ENCODE measurements around the gene NXN. TPM values are rescaled to one million over a fixed set of nuclear protein-coding genes. Genes with fewer than 3 reads are reported as not detected.
"Not testable (repeated sequence)": the region's sequence is repeated elsewhere in the genome, so short reads cannot be mapped to it uniquely, and the experiment has no call there.

Gene NXN
- total RNA-seq, 1 donor from 2014 or later: 18.5 TPM

DNA sequence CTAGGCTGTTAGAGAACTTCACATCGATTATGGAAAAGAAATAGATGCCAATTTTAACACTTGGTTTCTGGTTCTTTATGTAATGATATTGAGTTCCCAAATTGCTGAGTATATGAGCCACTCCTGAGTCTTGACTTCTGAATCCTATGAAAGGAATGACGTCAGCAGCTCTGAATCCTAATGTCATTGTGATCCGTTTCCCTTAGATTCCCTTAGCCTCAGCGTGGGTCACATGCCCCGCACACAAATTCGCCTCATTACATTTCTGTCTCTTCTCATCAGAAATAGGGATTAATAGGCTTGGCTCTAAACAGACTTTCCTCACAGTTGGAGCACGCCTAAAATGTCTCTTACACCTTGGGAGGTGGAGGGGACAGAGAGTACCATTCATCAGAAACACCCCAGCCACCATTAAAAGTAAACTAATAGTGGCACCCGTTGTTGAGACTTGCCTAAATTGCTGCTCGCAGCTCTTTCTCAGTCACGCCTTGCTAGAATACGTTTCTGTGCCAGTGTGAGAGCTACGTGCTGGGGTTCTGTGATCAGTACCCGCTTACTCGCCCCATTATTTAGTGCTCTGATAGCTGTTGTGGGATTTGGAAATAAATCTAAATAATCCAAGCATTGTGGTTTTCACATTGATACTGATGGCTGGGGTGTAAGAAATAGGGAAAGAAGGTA lies 190.3 kb downstream of the NXN start:
- no peak for DNase-seq (ENCODE audit: missing footprints)
- no peak for ATAC-seq
- intact Hi-C loops (cut with DNase I): no loop called here

DNA sequence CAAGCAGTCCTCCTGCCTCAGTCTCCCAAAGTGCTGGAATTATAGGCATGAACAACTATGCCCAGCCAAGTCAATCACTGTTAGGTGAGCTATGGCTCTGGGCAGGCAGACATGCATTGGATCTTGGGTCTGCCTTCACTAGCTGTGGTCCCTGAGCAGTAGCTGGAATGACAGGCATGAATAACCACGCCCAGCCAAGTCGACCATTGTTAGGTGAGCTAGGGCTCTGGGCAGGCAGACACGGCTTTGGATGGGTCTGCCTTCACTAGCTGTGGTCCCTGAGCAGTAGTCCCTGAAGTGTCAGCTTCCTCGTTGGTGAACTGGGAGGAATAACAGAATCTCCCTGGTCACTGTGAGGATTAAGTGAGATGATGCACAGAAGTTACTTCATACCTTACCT lies 191.0 kb downstream of the NXN start:
- no peak for ATAC-seq
- intact Hi-C loops (cut with DNase I): no loop called here

DNA sequence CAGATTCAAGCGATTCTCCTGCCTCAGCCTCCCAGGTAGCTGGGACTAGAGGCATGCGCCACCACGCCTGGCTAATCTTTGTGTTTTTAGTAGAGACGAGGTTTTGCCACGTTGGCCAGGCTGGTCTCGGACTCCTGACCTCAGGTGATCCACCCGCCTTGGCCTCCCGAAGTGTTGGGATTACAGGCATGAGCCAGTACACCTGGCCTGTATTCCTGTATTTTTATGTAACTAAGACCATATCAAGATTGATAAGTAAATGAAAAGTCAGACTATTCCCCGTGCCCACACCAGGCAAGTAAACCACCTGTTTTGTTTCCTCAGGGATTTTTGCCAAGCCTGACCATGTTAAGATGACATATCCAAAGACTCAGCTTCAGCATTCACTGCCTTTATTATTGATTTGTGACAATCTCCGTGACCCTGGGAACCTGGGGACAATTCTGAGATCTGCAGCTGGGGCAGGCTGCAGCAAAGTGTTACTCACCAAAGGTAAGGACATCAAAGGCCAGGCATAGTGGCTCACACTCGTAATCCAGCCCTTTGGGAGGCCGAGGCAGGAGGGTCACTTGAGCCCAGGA lies 191.8 kb downstream of the NXN start:
- DNase-seq (ENCODE audit: missing footprints) (no peak), ATAC-seq (no peak)
- intact Hi-C loops (cut with DNase I): no loop called here

More for the DNA sequence above, 191.0 kb downstream of the NXN start:
- no peak for DNase-seq (ENCODE audit: missing footprints)

DNA sequence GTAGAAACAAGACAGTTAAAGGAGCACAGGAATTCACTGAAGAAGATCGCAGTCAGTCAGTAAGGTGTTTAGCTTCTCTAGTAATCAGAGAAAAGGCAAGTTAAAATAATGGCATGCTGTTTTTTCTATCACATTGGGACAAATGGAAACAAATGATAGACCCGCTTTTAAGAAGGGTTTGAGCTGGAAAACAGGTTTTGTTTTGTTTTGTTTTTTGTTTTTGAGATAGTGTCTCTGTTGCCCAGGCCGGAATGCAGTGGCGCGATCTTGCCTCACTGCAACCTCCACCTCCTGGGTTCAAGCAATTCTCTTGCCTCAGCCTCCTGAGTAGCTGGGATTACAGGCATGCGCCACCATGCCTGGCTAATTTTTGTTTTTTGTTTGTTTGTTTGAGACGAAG lies 193.7 kb downstream of the NXN start:
- DNase-seq (ENCODE audit: missing footprints); intact Hi-C loops (cut with DNase I); ATAC-seq: not testable (repeated sequence)

DNA sequence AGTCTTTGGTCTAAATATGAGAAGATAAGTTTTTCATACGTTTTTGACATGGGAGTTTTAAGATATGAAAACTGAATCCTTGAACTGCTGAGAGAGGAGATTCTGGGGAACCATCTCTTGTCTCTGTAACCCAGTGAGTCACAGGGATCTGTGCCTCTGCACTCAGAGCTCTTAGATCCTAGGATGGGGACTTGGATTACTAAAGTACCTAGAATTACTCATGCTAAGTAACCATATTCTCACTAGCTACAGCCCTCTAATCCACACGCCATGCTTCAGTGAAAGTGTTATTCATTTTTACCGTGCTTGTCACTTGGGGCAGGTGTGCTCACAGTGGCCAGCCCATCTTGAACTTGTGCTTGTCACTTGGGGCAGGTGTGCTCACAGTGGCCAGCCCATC lies 195.4 kb downstream of the NXN start:
- ATAC-seq (no peak), DNase-seq (ENCODE audit: missing footprints) (no peak)
- intact Hi-C loops (cut with DNase I): no loop called here

DNA sequence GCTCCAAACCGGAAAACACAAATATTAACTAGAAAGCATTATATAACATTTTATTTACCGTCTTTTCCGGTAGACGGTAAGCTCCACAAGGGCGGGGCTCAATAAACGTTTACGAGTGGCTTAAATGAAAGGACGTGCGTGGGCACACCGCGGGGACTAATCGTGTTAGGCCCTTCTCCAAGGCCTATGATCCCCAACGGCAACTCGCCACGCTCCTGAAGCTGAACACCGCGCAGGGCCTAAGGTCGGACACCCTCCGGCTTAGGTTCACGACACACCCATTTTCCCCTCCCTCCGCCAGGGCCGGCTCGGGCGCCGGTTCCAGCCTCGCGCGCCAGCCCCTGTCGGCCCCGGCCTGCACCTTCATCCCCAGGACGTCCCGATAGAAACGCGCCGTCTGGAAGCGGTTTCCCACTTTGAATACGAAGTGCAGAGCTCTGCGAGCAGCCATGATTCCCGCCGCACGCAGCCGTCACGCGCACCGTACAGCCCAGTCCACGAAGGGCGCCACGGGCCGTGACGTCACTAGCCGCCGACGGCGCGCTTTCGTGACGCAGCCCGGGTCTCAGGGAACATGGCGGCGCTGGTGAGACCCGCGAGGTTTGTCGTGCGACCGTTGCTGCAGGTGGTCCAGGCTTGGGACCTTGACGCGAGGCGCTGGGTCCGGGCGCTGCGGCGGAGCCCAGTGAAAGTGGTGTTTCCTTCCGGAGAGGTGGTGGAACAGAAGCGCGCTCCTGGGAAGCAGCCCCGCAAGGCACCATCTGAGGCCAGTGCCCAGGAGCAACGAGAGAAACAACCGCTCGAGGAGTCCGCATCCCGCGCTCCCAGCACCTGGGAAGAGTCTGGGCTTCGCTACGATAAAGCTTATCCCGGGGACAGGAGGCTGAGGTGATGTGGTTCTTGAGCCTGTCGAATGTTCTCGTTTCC lies 197.5 kb downstream of the NXN start, which contains the start of the genes GLOD4 and MRM3:
Gene GLOD4 (minus strand): TSS at position 476 of the 927 bp plus-strand sequence. CDS start 25 bp downstream, at position 451.
Gene MRM3 (plus strand): TSS at position 549 of the 927 bp plus-strand sequence. CDS start 26 bp downstream, at position 575.
- DNase-seq (ENCODE audit: missing footprints): peak; percentile 97
- intact Hi-C loops (cut with DNase I): no loop called here
- peak; percentile 97 for ATAC-seq

DNA sequence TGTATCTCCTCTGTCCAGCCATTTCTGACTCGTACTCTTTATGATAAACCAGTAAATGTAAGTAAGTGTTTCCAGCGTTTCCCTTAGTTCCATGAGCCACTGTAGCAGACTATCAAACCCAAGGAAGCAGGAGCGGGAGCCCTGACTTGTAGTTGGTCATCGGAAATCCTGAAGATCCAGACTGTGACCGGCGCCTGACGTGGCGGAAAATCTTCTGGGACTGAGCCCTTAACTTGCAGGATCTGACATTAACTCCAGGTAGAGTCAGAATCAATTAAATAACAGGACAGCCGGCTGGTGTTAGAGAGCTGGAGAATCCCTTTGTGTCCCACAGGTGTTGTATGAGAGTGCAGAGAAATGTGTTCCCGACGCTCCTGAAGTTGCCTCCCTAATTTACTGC lies 201.5 kb downstream of the NXN start:
- ATAC-seq: no peak
- intact Hi-C loops (cut with DNase I): no loop called here
- no peak for DNase-seq (ENCODE audit: missing footprints)

DNA sequence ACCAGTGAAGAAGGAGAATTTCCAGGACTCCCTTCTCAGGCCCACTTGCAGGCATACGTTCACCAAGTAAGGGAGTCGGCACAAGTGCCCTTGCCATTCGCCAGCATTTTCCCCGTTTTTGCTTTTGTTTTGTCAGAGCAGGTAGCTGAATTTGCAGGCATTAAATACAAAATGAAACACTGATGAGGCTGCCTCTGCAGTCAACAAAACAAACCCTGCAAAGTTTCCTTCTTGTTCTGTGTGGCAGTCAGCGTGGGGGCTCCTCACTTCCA lies 205.3 kb downstream of the NXN start:
- DNase-seq (ENCODE audit: missing footprints): no peak
- intact Hi-C loops (cut with DNase I): no loop called here
- no peak for ATAC-seq

DNA sequence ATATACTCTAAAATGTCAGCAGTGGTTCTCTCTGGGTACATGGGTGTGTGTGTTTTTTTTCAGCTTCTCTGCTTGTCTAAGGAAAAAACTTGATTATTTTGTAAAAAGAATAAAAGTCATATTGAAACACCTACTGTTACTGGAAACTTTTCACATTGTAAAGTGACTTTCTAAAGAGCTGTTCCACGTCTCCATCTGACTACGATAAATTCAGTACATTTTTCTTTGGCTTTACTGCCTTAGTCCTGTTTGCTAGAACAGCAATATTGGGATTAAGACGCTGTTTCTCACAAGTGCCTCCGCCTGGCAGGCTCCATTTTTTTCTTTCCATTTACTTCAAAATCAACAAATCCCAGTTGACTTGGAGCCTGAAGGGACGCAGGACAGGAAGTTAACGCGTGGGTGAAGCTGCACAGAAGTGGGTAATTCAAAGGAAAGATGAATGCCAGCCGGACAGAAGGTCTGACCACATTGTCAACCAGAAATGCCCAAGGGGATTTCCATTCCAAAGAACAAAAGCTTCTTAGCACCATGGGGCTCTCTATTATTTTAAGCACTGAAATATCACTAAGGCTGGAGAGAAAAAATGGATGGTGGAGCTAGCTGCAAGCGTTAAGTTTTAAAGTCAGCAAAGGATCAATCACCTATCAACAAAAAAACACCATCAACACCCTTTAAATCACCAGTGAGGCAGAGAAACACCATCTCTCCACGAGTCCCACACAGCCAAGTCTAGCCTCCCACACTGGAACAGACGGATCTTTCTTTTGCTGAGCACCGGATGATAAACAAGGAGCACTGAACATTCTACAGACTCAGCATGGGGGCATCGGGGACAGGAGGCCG lies 205.9 kb downstream of the NXN start:
- intact Hi-C loops (cut with DNase I): no loop called here
- DNase-seq (ENCODE audit: missing footprints): no peak

DNA sequence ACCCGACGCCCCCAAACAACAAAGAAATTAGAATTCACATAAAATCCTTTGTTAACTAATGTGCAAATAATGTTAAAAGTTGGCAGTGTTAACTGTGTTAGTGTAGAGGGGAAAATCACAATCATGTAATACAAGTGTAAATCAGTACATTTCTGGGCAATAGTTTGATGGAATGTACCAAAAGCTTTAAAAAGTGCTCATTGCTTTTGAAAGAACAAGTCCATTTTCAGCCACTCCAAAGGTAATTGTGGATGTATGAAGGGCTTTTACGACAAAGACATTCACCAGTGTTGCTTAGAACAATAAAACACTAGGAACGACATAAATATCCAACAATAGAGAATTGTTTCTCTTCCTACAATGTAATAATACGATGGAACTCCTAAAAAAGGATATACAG lies 206.6 kb downstream of the NXN start:
- no peak for DNase-seq (ENCODE audit: missing footprints)
- intact Hi-C loops (cut with DNase I): no loop called here
- ATAC-seq: no peak

More for the DNA sequence above, 205.9 kb downstream of the NXN start:
- no peak for ATAC-seq

DNA sequence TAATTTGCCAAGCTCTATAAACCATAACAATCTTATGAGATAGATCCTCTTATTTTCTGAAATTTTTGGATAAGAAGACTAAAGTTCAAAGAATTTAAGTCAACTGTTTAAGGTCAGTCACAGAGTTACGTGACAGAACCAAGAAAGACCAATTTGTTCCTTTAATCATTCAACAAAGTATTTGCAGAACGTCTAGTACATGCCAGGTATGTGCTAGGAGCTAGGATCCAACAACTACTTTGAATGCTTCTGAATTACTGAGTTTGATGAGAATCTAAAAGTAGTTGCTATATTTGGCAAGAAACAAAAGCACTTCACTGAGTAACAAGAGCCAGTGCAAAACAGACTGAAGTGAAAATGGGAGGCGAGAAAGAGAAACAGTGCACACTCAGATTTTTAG lies 212.5 kb downstream of the NXN start:
- intact Hi-C loops (cut with DNase I): no loop called here
- ATAC-seq: no peak
- DNase-seq (ENCODE audit: missing footprints): no peak

DNA sequence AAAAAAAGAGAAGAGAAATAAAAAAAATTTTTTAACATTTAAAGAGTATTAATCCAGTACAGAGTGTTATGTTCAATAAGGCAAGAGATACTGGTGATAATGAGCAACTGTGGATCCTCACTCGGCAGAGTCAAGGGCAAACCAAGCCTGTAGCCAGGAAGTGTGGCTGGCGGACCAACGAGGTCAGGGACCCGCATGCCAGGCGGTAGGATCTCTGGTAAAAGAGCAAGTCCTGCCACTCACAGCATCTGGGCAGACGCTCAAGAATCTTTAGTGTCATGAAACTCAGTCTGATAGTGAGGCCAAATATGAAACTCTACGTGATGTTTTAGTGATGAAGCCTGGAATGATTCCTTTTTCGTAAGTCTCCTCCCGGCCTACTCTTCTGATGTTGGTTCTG lies 219.2 kb downstream of the NXN start:
- ATAC-seq (peak; percentile 83), DNase-seq (ENCODE audit: missing footprints) (no peak)
- intact Hi-C loops (cut with DNase I): no loop called here

DNA sequence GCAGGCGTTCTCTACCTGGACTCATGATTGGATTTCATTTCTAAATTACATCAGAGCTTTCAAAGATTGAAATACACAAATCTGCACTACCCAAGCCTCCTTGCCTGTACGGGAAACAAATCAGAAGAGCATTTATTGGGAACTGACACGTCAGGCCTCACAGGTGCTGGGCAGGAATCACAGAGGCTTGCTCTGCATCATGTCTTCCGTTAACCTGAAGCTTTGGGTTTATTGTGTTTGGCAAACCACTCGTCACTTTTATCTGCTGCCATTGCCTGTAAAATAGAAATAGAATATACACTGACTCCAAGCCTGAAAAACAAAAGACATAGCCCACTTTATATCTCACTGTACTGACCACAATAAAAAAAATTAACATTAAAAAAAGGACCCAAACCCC lies 219.6 kb downstream of the NXN start:
- DNase-seq (ENCODE audit: missing footprints) (no peak), ATAC-seq (no peak)

DNA sequence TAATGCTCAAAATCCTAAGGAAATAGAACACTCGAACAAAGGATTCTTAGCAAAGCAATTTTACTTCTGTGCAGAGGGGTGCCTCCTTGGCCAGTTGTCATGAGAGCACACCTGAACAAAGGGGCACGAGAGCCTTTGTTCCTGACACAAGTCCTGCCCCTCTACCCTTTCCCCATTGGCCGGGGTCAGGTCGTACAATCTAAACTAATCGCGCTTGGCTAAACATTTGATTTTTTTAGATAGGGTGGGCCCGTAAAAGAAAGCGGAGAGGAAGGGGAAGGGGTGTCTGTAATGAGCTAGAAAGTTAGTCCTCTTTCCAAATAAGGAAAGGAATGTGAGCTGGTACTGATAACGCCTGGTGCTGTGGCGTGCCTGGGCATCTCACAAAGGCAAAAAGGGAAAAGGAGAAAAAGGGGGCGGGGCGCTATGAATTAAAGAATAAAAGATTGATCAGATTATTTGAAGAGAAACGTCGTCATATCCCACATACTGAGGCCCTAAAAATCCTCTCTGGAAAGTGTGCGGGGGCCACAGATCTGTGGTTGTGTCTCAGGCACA lies 223.5 kb downstream of the NXN start:
- intact Hi-C loops (cut with DNase I); DNase-seq (ENCODE audit: missing footprints); ATAC-seq: not testable (repeated sequence)

More for the DNA sequence above, 219.6 kb downstream of the NXN start:
- intact Hi-C loops (cut with DNase I): no loop called here

DNA sequence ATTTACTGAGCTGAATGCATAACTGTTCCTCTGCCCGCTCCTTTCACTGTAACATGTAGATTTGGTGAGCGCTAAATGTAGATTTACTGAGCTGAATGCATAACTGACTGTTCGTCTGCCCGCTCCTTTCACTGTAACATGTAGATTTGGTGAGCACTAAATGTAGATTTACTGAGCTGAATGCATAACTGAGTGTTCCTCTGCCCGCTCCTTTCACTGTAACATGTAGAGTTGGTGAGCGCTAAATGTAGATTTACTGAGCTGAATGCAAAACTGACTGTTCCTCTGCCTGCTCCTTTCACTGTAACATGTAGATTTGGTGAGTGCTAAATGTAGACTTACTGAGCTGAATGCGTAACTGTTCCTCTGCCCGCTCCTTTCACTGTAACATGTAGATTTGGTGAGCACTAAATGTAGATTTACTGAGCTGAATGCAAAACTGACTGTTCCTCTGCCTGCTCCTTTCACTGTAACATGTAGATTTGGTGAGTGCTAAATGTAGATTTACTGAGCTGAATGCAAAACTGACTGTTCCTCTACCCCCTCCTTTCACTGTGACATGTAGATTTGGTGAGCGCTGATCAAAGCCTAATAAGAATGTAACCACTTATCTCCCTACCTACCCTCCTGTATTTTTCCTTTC lies 224.1 kb downstream of the NXN start:
- DNase-seq (ENCODE audit: missing footprints); ATAC-seq; intact Hi-C loops (cut with DNase I): not testable (repeated sequence)

DNA sequence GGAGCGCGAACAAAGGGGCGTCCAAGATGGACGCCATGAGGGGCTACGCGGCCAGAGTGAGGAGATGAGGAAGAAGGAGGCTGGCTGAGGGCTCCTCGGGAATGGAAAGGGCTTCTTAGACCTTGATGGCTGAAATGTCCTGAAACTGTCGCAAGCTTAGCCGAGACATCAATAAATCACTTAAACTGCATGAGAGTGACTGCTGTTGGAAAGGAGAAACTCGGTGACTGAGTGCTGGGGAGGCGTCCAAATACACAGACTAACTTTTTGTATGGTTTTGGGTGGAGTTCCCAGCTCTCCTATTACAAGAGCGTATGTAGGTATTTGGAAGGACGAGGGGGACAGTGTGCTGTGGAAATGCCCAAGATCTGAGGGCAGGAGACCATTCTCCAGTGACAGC lies 226.2 kb downstream of the NXN start:
- DNase-seq (ENCODE audit: missing footprints): no peak
- no peak for ATAC-seq
- intact Hi-C loops (cut with DNase I): no loop called here

DNA sequence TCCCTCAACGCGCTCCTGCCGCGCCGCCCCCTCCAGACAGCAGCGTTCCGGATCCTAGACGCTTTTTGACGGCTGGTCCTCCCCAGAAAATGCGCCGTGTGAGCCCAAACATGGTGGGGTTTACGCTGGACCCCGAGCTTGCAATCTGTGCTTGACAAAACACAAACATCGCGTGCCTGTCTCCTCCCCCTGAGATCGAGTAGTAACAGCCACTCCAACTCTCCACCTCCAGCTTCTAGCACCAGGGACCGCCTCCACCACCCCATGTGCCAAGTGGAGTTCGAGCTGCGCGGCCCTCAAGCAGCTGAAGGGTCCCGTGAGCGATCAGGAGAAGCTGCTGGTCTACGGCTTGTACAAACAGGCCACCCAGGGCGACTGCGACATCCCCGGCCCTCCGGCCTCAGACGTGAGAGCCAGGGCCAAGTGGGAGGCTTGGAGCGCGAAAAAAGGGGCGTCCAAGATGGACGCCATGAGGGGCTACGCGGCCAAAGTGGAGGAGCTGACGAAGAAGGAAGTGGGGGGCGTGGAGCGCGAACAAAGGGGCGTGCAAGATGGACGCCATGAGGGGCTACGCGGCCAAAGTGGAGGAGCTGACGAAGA lies 226.9 kb downstream of the NXN start:
- intact Hi-C loops (cut with DNase I): no loop called here
- ATAC-seq: peak; percentile 83
- peak; percentile 86 for DNase-seq (ENCODE audit: missing footprints)

All from Right ventricle myocardium inferior (tissue), 1 donor.